ENCODE data around the gene EXOC6B.

DNA sequence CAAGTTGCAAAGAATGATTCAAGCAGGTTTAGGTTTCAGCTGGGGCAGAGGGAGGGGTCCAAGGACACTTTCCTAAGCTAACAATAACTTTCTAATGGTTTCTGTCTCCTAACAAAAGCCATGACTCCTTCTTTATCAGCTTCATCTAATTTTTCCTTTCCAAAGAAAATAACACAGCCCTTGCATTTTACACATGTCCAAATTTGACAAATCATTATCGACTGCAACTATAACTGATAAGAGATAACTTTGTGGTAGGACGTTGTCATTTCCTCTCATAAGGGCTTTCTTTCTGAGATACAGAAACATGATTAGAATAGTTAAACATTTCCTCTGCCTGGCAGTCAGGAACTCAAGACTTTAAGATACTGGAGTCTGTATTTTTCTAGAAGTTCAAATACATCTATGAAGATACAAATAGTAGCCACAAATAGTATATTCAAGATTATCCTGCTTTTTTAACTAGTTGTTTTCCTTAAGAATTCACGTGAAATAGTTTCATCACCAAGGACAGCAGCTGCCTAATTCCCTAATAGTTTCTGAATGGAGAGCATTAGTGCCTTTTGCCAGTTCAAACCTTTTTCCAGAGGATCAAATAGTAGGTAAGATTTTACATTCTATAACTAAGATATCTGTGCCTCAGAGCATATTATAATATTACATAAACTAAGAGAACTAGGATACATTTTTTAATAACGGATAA, 263.2 kb downstream of the EXOC6B start:
- no peak for TF ChIP-seq YY1 (IDR thresholded peaks at IDR 0.05; ENCODE audit: insufficient read depth, insufficient read length)
- TF ChIP-seq SUZ12 (IDR thresholded peaks at IDR 0.05; ENCODE audit: extremely low read depth, insufficient read depth, insufficient read length) = no peak
- no peak for TF ChIP-seq ZNF274 (IDR thresholded peaks at IDR 0.05; ENCODE audit: low read depth, low read length)

Measured in NT2/D1 (cell line).